Measurements from ENCODE around the gene FEM1B. TPM values are rescaled to one million over a fixed set of nuclear protein-coding genes. Genes with fewer than 3 reads are reported as not detected.

Gene FEM1B
- total RNA-seq, 1 donor from 2014 or later: 20.2 TPM

- no peak overlapping the region for H3K4me3 ChIP-seq (ENCODE audit: low read depth, low read length)
- TF ChIP-seq CTCF (conservative IDR thresholded peaks at IDR 0.05; ENCODE audit: low read depth, low read length): no peak
- no peak for DNase-seq (ENCODE audit: low read depth)
These were observed 22.8 kb downstream of the FEM1B start for GRCh38 chr15:68300115-68300940.

DNA sequence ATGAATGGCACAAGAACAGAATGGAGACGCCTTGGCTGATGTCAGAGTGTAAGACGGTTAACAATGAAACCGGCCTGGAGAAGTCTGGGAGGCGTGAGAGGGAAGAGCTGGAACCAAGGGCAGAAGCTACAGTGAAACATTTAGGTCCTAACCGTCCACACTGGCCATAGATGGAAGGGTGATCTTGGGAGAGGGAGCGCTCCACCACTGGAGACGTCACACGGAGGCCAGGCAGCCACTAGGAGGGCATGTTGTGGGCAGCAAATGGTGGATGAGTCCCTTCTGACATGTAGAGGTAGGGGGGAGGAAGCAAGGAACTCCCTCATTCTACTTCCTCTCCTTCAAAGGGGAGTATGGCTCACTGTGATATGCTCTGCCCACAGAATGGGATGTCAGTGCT lies 23.8 kb downstream of the FEM1B start:
- H3K4me3 ChIP-seq (ENCODE audit: low read depth, low read length): no peak overlapping the region
- no peak for DNase-seq (ENCODE audit: low read depth)
- no peak for TF ChIP-seq CTCF (conservative IDR thresholded peaks at IDR 0.05; ENCODE audit: low read depth, low read length)

- no peak overlapping the region for H3K4me3 ChIP-seq (ENCODE audit: low read depth, low read length)
- DNase-seq (ENCODE audit: low read depth): no peak
- no peak for TF ChIP-seq CTCF (conservative IDR thresholded peaks at IDR 0.05; ENCODE audit: low read depth, low read length)
These were observed 25.2 kb downstream of the FEM1B start for GRCh38 chr15:68302729-68303128.

- DNase-seq (ENCODE audit: low read depth): no peak
- no peak overlapping the region for H3K4me3 ChIP-seq (ENCODE audit: low read depth, low read length)
- no peak for TF ChIP-seq CTCF (conservative IDR thresholded peaks at IDR 0.05; ENCODE audit: low read depth, low read length)
These were observed 25.6 kb downstream of the FEM1B start for GRCh38 chr15:68303134-68303533.

DNA sequence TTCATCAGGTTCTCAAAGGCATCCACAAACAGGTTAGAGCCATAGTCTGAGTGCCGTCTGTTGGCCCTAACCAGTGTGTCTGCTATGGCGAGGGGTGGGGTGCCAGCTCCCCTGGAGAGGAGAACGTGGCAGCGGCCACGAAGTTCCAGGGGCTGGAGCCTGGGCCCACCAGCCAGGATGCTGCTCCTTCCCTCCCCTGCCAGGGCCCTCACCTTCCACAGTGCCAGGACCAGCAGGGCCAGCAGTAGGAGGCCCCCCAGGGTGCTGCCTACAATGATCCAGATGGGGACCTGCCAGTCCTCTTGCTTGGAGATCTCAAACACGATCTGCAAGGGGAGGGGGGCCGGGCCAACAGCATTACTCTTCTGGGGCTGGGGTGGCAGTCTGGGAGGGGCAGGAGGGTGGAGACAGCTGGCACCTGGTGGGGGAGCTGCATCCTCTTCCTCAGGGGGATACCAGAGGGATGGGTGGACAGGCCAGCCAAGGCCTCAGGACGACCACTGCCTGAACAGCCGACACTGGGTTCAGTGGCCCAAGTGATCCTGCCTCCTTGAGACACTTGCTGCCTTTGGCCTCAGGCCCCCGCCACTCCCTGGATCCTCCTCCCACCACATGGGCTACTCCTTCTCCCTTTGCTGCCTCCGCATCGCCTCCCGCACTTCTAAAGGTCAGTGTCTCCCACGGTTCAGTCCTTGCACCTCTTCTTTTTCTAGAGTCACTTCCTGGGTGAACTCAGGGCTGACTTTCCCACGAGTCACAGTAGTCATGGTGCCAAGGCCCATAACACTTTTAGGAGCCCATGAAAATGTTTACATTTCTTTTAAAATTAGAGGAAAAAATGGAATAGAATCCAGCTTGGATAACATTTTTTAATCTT lies 26.3 kb downstream of the FEM1B start:
- TF ChIP-seq CTCF (conservative IDR thresholded peaks at IDR 0.05; ENCODE audit: low read depth, low read length): no peak
- H3K4me3 ChIP-seq (ENCODE audit: low read depth, low read length): no peak overlapping the region
- DNase-seq (ENCODE audit: low read depth): no peak

DNA sequence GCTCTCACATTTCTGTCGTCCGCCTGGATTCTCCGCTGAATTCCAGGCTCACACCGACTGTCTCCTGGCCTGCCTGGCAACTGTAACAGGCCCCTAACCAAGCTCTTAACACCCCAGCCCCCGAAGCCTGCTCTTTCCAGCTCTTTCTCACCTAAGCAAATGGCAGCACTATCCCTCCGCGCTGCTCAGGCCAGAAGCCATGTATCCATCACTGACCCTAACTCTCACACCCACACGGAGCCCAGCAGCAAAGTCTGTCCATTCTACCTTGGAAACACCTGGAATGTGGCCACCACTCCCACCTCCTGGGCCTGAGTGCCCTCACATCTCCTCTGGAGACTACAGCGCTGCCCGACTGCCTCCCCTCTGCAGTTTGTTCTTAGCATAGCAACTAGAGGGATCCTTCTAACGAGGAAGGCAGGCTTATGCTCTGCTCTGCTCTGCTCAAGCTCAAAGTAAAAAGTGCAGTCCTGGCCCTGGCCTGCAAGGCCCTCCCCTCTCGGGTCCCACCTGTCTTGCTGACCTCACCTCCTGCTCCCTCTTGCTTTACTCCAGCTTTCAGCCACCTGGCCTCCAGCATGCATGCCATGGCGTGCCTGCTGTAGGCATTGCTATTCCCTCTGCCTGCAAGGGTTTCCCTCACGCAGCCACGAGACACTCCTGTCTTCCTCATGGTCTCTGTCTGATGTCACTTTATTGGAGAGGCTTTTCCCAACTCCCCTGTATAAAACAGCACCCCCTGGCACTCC lies 27.2 kb downstream of the FEM1B start:
- H3K4me3 ChIP-seq (ENCODE audit: low read depth, low read length): no peak overlapping the region
- no peak for TF ChIP-seq CTCF (conservative IDR thresholded peaks at IDR 0.05; ENCODE audit: low read depth, low read length)
- no peak for DNase-seq (ENCODE audit: low read depth)
